Muscle layer of duodenum (tissue), 2 donors: ENCODE data around the gene PTP4A1.

ENCODE experiments used
- H3K27ac ChIP-seq: one replicate; pipeline ENCODE4 v1.7.0; 2013; ENCODE audit warnings: mild to moderate bottlenecking, low read length
- H3K27me3 ChIP-seq: one replicate; pipeline ENCODE4 v1.7.0; 2013; ENCODE audit warnings: low read depth, mild to moderate bottlenecking, control low read depth, low read length
- H3K36me3 ChIP-seq, 2 donors: one replicate each; pipeline ENCODE4 v1.7.0; 2013; ENCODE audit warnings: low read length in 2 of 2, control low read depth in 1 of 2, mild to moderate bottlenecking in 1 of 2; ENCODE audit not compliant: insufficient read depth in 2 of 2, control insufficient read depth in 1 of 2
- H3K4me1 ChIP-seq, 2 donors: one replicate each; pipeline ENCODE4 v1.7.0; 2013; ENCODE audit warnings: low read length in 2 of 2, mild to moderate bottlenecking in 2 of 2, control low read depth in 1 of 2, moderate library complexity in 1 of 2; ENCODE audit not compliant: insufficient read depth in 2 of 2, control insufficient read depth in 1 of 2
- H3K4me3 ChIP-seq, 2 donors: one replicate each; pipeline ENCODE4 v1.7.0; 2013; ENCODE audit warnings: low read length in 2 of 2, low read depth in 1 of 2, mild to moderate bottlenecking in 1 of 2
- H3K9me3 ChIP-seq, 2 donors: one replicate each; pipeline ENCODE4 v1.7.0; 2013; ENCODE audit warnings: low read length in 2 of 2, control low read depth in 1 of 2, mild to moderate bottlenecking in 1 of 2; ENCODE audit not compliant: control insufficient read depth in 1 of 2
- donor health status: healthy.

PTP4A1 gene

GRCh38 chr6:63537201-63537958 lies 34.9 kb upstream of the PTP4A1 start:
- no peak overlapping the region for H3K4me3 ChIP-seq
- H3K27me3 ChIP-seq: no peaks in the 10 kb centered on the region
- no peak overlapping the region for H3K27ac ChIP-seq
- H3K9me3 ChIP-seq: no peaks in the 10 kb centered on the region
- H3K4me1 ChIP-seq: no peaks in the 10 kb centered on the region
- H3K36me3 ChIP-seq: no peaks in the 10 kb centered on the region

GRCh38 chr6:63537959-63538300 lies 34.4 kb upstream of the PTP4A1 start:
- H3K27me3 ChIP-seq: no peaks in the 10 kb centered on the region
- H3K4me3 ChIP-seq: no peak overlapping the region
- H3K27ac ChIP-seq: no peak overlapping the region
- no peaks in the 10 kb centered on the region for H3K9me3 ChIP-seq
- no peaks in the 10 kb centered on the region for H3K4me1 ChIP-seq
- no peaks in the 10 kb centered on the region for H3K36me3 ChIP-seq

- H3K36me3 ChIP-seq: no peaks in the 10 kb centered on the region
- H3K27me3 ChIP-seq: no peaks in the 10 kb centered on the region
- H3K9me3 ChIP-seq: no peaks in the 10 kb centered on the region
- H3K4me1 ChIP-seq: no peaks in the 10 kb centered on the region
- no peak overlapping the region for H3K4me3 ChIP-seq
- H3K27ac ChIP-seq: no peak overlapping the region
Observed at GRCh38 chr6:63538550-63538949, 33.7 kb upstream of the PTP4A1 start.

- H3K27me3 ChIP-seq: no peaks in the 10 kb centered on the region
- H3K4me1 ChIP-seq: no peaks in the 10 kb centered on the region
- H3K27ac ChIP-seq: no peak overlapping the region
Observed at GRCh38 chr6:63543001-63543400, 29.3 kb upstream of the PTP4A1 start.

GRCh38 chr6:63543982-63544381 lies 28.3 kb upstream of the PTP4A1 start:
- no peak overlapping the region for H3K4me3 ChIP-seq
- H3K27me3 ChIP-seq: no peaks in the 10 kb centered on the region
- H3K36me3 ChIP-seq: no peaks in the 10 kb centered on the region
- H3K27ac ChIP-seq: no peak overlapping the region
- H3K9me3 ChIP-seq: no peaks in the 10 kb centered on the region
- no peaks in the 10 kb centered on the region for H3K4me1 ChIP-seq

More at GRCh38 chr6:63543001-63543400, 29.3 kb upstream of the PTP4A1 start:
- H3K9me3 ChIP-seq: no peaks in the 10 kb centered on the region
- no peak overlapping the region for H3K4me3 ChIP-seq
- no peaks in the 10 kb centered on the region for H3K36me3 ChIP-seq

GRCh38 chr6:63546236-63546635 lies 26.0 kb upstream of the PTP4A1 start:
- no peaks in the 10 kb centered on the region for H3K9me3 ChIP-seq
- H3K27me3 ChIP-seq: no peaks in the 10 kb centered on the region
- H3K27ac ChIP-seq: no peak overlapping the region
- H3K4me1 ChIP-seq: no peaks in the 10 kb centered on the region
- no peak overlapping the region for H3K4me3 ChIP-seq
- no peaks in the 10 kb centered on the region for H3K36me3 ChIP-seq

GRCh38 chr6:63546697-63547096 lies 25.6 kb upstream of the PTP4A1 start:
- Histone ChIP-seq H3K27ac (no peak overlapping the region), H3K36me3 (no peaks in the 10 kb centered on the region)

GRCh38 chr6:63549076-63549475 lies 23.2 kb upstream of the PTP4A1 start:
- Histone ChIP-seq H3K4me3 (no peak overlapping the region), H3K4me1 (no peaks in the 10 kb centered on the region), H3K36me3 (no peaks in the 10 kb centered on the region), H3K27ac (no peak overlapping the region), H3K27me3 (no peaks in the 10 kb centered on the region), H3K9me3 (no peaks in the 10 kb centered on the region)

More at GRCh38 chr6:63546697-63547096, 25.6 kb upstream of the PTP4A1 start:
- Histone ChIP-seq H3K27me3 (no peaks in the 10 kb centered on the region), H3K4me1 (no peaks in the 10 kb centered on the region), H3K9me3 (no peaks in the 10 kb centered on the region), H3K4me3 (no peak overlapping the region)

GRCh38 chr6:63553208-63553607 lies 19.1 kb upstream of the PTP4A1 start:
- Histone ChIP-seq H3K27me3 (no peaks in the 10 kb centered on the region), H3K36me3 (no peaks in the 10 kb centered on the region), H3K4me1 (no peaks in the 10 kb centered on the region), H3K9me3 (no peaks in the 10 kb centered on the region), H3K27ac (no peak overlapping the region), H3K4me3 (no peak overlapping the region)

- Histone ChIP-seq H3K27ac (no peak overlapping the region), H3K4me1 (no peaks in the 10 kb centered on the region), H3K27me3 (no peaks in the 10 kb centered on the region), H3K9me3 (no peaks in the 10 kb centered on the region), H3K36me3 (no peaks in the 10 kb centered on the region), H3K4me3 (no peak overlapping the region)
Observed at GRCh38 chr6:63553900-63554299, 18.4 kb upstream of the PTP4A1 start.

GRCh38 chr6:63554782-63555181 lies 17.5 kb upstream of the PTP4A1 start:
- Histone ChIP-seq H3K4me3 (no peak overlapping the region), H3K4me1 (no peaks in the 10 kb centered on the region), H3K27me3 (no peaks in the 10 kb centered on the region), H3K9me3 (no peaks in the 10 kb centered on the region), H3K36me3 (no peaks in the 10 kb centered on the region), H3K27ac (no peak overlapping the region)

GRCh38 chr6:63556369-63556768 lies 15.9 kb upstream of the PTP4A1 start:
- Histone ChIP-seq H3K9me3 (no peaks in the 10 kb centered on the region), H3K27ac (no peak overlapping the region), H3K27me3 (no peaks in the 10 kb centered on the region), H3K4me3 (no peak overlapping the region), H3K4me1 (no peaks in the 10 kb centered on the region), H3K36me3 (no peaks in the 10 kb centered on the region)
